GM23248 (cell line): ENCODE data around the gene PDE4B.

Experiments
- EZH2 ChIP-seq: fragments of 200-600 bp; sonication (generic); IDR thresholded peaks from 2 replicates; pipeline ENCODE4 v1.6.1; 2018; ENCODE audit warnings: antibody characterized with exemption, mild to moderate bottlenecking; ENCODE audit not compliant: insufficient read depth, poor library complexity, severe bottlenecking
- EZH2phosphoT487 ChIP-seq: fragments of 200-600 bp; sonication (generic); IDR thresholded peaks from 2 replicates; pipeline ENCODE4 v1.6.1; 2018; ENCODE audit warnings: antibody characterized with exemption, moderate library complexity, mild to moderate bottlenecking, low read depth; ENCODE audit not compliant: insufficient read depth

DNA sequence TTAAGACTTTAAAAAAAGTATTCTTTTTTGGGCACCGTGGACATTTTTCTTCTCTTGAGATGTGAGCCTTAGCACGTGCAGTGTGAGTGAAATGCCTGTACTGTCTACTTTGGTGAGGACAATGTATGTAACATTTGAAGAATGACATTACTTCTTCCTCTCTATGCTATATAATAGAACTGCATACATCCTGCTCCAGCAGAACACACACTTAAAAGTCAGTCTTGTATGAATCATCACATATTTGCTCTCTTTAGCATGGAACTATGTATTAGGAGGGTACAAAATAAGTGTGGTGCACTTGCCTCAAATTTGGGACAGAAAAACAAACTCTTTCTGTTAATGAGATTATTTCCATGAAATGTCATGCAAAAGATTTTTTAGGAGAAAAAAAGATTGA lies 382.9 kb downstream of the PDE4B start:
- TF ChIP-seq EZH2 (no peak), EZH2phosphoT487 (no peak)
